Measurements from ENCODE around the gene SIRT3. TPM values are rescaled to one million over a fixed set of nuclear protein-coding genes. Genes with fewer than 3 reads are reported as not detected.

SIRT3 gene
- total and polyA plus RNA-seq, 2 of the 13 experiments (the other 11 are each of a cell fraction or from before 2014, with no cell fraction given), result 15.1 to 18.2 TPM

GRCh38 chr11:208181-208916, 27.8 kb downstream of the SIRT3 start (continued):
- TF ChIP-seq IKZF1 (IDR thresholded peaks at IDR 0.05) (no peak), SMYD3 (CRISPR knock-in tag; IDR thresholded peaks at IDR 0.05) (no peak), PBX3 (CRISPR knock-in tag; IDR thresholded peaks at IDR 0.05; ENCODE audit: borderline replicate concordance) (no peak), TOE1 (CRISPR knock-in tag; IDR thresholded peaks at IDR 0.05) (no peak), XBP1 (CRISPR knock-in tag; IDR thresholded peaks at IDR 0.05) (no peak), ZNF580 (CRISPR knock-in tag; IDR thresholded peaks at IDR 0.05; ENCODE audit: borderline replicate concordance, low read depth) (no peak), ISX (CRISPR knock-in tag; conservative IDR thresholded peaks at IDR 0.05) (peak; percentile 86; the same call in 1 of the 2 replicates), RBFOX2 (IDR thresholded peaks at IDR 0.05; ENCODE audit: low read depth, low read length) (peak; percentile 87), ZNF124 (CRISPR knock-in tag; IDR thresholded peaks at IDR 0.05) (no peak), TARDBP (CRISPR knock-in tag; IDR thresholded peaks at IDR 0.05) (0 out of 2 replicates have a peak, but pooled peaks have one; percentile 53), ZNF138 (CRISPR knock-in tag; IDR thresholded peaks at IDR 0.05; ENCODE audit: low read depth) (no peak; the same call in 1 of the 2 replicates), ZNF749 (CRISPR knock-in tag; IDR thresholded peaks at IDR 0.05; ENCODE audit: borderline replicate concordance) (no peak), DNMT1 (CRISPR knock-in tag; IDR thresholded peaks at IDR 0.05) (no peak; the same call in 1 of the 2 replicates), SCMH1 (CRISPR knock-in tag; IDR thresholded peaks at IDR 0.05; ENCODE audit: borderline replicate concordance) (no peak), ZZZ3 (CRISPR knock-in tag; IDR thresholded peaks at IDR 0.05; ENCODE audit: borderline replicate concordance) (0 out of 2 replicates have a peak, but pooled peaks have one; percentile 10)
- TF ChIP-seq, protein P1, sequence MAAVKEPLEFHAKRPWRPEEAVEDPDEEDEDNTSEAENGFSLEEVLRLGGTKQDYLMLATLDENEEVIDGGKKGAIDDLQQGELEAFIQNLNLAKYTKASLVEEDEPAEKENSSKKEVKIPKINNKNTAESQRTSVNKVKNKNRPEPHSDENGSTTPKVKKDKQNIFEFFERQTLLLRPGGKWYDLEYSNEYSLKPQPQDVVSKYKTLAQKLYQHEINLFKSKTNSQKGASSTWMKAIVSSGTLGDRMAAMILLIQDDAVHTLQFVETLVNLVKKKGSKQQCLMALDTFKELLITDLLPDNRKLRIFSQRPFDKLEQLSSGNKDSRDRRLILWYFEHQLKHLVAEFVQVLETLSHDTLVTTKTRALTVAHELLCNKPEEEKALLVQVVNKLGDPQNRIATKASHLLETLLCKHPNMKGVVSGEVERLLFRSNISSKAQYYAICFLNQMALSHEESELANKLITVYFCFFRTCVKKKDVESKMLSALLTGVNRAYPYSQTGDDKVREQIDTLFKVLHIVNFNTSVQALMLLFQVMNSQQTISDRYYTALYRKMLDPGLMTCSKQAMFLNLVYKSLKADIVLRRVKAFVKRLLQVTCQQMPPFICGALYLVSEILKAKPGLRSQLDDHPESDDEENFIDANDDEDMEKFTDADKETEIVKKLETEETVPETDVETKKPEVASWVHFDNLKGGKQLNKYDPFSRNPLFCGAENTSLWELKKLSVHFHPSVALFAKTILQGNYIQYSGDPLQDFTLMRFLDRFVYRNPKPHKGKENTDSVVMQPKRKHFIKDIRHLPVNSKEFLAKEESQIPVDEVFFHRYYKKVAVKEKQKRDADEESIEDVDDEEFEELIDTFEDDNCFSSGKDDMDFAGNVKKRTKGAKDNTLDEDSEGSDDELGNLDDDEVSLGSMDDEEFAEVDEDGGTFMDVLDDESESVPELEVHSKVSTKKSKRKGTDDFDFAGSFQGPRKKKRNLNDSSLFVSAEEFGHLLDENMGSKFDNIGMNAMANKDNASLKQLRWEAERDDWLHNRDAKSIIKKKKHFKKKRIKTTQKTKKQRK (IDR thresholded peaks at IDR 0.05; ENCODE audit: low read length), result no peak
- TF ChIP-seq, protein P2, sequence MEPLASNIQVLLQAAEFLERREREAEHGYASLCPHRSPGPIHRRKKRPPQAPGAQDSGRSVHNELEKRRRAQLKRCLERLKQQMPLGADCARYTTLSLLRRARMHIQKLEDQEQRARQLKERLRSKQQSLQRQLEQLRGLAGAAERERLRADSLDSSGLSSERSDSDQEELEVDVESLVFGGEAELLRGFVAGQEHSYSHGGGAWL (CRISPR knock-in tag; IDR thresholded peaks at IDR 0.05), result no peak; the same call in 1 of the 2 replicates
- TF ChIP-seq, protein P3, sequence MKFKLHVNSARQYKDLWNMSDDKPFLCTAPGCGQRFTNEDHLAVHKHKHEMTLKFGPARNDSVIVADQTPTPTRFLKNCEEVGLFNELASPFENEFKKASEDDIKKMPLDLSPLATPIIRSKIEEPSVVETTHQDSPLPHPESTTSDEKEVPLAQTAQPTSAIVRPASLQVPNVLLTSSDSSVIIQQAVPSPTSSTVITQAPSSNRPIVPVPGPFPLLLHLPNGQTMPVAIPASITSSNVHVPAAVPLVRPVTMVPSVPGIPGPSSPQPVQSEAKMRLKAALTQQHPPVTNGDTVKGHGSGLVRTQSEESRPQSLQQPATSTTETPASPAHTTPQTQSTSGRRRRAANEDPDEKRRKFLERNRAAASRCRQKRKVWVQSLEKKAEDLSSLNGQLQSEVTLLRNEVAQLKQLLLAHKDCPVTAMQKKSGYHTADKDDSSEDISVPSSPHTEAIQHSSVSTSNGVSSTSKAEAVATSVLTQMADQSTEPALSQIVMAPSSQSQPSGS (CRISPR knock-in tag; IDR thresholded peaks at IDR 0.05), result no peak; the same call in 1 of the 2 replicates
